Thoracic aorta (tissue), 2 donors: ENCODE measurements around the gene MAN2B2. TPM values are rescaled to one million over a fixed set of nuclear protein-coding genes. Genes with fewer than 3 reads are reported as not detected.
"Not testable (repeated sequence)": the region's sequence is repeated elsewhere in the genome, so short reads cannot be mapped to it uniquely, and the experiment has no call there.

Experiments
- ATAC-seq: fragments of 150-250 bp; one replicate; pipeline ENCODE4 v1.8.0; 2017; ENCODE audit warnings: low read depth; ENCODE audit not compliant: insufficient number of reproducible peaks, low FRiP score
- DNase-seq: peaks from one replicate; pipeline ENCODE4 v3.0.0-alpha.2; 2020; ENCODE audit warnings: low spot score
- H3K27ac ChIP-seq, 2 donors: fragments of 200-600 bp; sonication (generic); 1 replicate in 1 of 2; 2 replicates in 1 of 2; pipeline ENCODE4 v1.5.1; 2016; ENCODE audit warnings: mild to moderate bottlenecking in 2 of 2, moderate library complexity in 2 of 2
- H3K27me3 ChIP-seq: fragments of 200-600 bp; sonication (generic); replicated peaks from 2 replicates; pipeline ENCODE4 v1.6.0; 2016; ENCODE audit warnings: mild to moderate bottlenecking; ENCODE audit not compliant: insufficient read depth
- H3K36me3 ChIP-seq: fragments of 200-600 bp; sonication (generic); one replicate; pipeline ENCODE4 v1.5.1; 2016
- H3K4me1 ChIP-seq, 2 donors: fragments of 200-600 bp; sonication (generic); 1 replicate in 1 of 2; 2 replicates in 1 of 2; pipeline versions ENCODE4 v1.5.1 to v1.6.0; 2016; ENCODE audit warnings: low read depth in 2 of 2, mild to moderate bottlenecking in 1 of 2; ENCODE audit not compliant: control insufficient read depth in 1 of 2
- H3K4me3 ChIP-seq: fragments of 200-600 bp; sonication (generic); 2 replicates; pipeline ENCODE4 v1.5.1; 2016; ENCODE audit warnings: mild to moderate bottlenecking
- H3K9me3 ChIP-seq: fragments of 200-600 bp; sonication (generic); 2 replicates; pipeline ENCODE4 v1.5.1; 2016
- total RNA-seq, 2 donors: library from RNA; depleted of rRNA; stranded (reverse); fragments of >200 nt; gene quantifications; one replicate each; pipeline versions ENCODE4 v1.1.0 to v1.2.3, GENCODE V29; 2016
- TF ChIP-seq, protein P1 (sequence below): fragments of 200-600 bp; sonication (generic); IDR thresholded peaks from one replicate; pipeline ENCODE4 v1.5.1; 2019; ENCODE audit warnings: antibody characterized with exemption

Gene MAN2B2
- total RNA-seq, 2 donors from 2014 or later: 77.1 to 94.1 TPM

DNA sequence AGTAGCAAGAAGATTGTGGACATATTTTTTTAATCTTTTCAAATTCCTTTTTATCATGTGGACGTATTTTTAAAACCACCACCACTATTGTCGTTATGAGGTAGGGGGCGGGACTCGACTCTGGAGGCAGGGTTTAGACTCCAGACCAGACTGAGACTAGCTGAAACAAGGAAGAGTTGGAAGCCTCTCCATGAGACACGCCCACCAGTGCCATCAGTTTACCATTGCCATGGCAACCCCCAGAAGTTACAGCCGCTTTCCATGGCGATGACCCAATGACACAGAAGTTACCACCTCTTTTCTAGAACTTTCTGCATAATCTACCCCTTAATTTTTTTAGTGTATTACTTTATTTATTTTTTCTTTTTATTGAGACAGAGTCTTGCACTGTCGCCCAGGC is 74.2 kb downstream of the MAN2B2 start:
- ATAC-seq: no peak
- TF ChIP-seq, protein P1, sequence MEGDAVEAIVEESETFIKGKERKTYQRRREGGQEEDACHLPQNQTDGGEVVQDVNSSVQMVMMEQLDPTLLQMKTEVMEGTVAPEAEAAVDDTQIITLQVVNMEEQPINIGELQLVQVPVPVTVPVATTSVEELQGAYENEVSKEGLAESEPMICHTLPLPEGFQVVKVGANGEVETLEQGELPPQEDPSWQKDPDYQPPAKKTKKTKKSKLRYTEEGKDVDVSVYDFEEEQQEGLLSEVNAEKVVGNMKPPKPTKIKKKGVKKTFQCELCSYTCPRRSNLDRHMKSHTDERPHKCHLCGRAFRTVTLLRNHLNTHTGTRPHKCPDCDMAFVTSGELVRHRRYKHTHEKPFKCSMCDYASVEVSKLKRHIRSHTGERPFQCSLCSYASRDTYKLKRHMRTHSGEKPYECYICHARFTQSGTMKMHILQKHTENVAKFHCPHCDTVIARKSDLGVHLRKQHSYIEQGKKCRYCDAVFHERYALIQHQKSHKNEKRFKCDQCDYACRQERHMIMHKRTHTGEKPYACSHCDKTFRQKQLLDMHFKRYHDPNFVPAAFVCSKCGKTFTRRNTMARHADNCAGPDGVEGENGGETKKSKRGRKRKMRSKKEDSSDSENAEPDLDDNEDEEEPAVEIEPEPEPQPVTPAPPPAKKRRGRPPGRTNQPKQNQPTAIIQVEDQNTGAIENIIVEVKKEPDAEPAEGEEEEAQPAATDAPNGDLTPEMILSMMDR: no peak
- DNase-seq: no peak

DNA sequence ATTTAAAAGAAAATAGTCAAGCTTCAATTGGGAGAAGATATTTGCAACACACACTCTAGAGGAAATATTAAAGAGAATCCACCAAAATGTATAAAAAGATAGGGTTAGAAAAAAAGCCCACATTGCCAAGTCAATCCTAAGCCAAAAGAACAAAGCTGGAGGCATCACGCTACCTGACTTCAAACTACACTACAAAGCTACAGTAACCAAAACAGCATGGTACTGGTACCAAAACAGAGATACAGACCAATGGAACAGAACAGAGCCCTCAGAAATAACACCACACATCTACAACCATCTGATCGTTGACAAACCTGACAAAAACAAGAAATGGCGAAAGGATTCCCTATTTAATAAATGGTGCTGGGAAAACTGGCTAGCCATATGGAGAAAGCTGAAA is 79.2 kb downstream of the MAN2B2 start:
- H3K27ac ChIP-seq, H3K9me3 ChIP-seq, DNase-seq, H3K4me3 ChIP-seq, H3K4me1 ChIP-seq, H3K27me3 ChIP-seq, H3K36me3 ChIP-seq, ATAC-seq: not testable (repeated sequence)

More for the DNA sequence above, 74.2 kb downstream of the MAN2B2 start:
- Histone ChIP-seq H3K36me3 (no peaks in the 10 kb centered on the region), H3K27ac (no peak overlapping the region), H3K27me3 (no peaks in the 10 kb centered on the region), H3K9me3 (no peaks in the 10 kb centered on the region), H3K4me3 (no peak overlapping the region), H3K4me1 (no peaks in the 10 kb centered on the region)

GRCh38 chr4:6655291-6655690 is 80.3 kb downstream of the MAN2B2 start:
- H3K9me3 ChIP-seq, H3K4me3 ChIP-seq, H3K27me3 ChIP-seq, H3K36me3 ChIP-seq, H3K27ac ChIP-seq, ATAC-seq, DNase-seq: not testable (repeated sequence)
- H3K4me1 ChIP-seq: peaks cover 0 to 12% of the 10 kb centered on the region in 2 donors

GRCh38 chr4:6655924-6656323 is 80.9 kb downstream of the MAN2B2 start:
- DNase-seq (no peak), ATAC-seq (no peak)
- H3K27me3 ChIP-seq: no peaks in the 10 kb centered on the region
- H3K4me3 ChIP-seq: no peak overlapping the region
- no peaks in the 10 kb centered on the region for H3K36me3 ChIP-seq
- H3K4me1 ChIP-seq: peaks cover 0 to 12% of the 10 kb centered on the region in 2 donors
- H3K9me3 ChIP-seq: no peaks in the 10 kb centered on the region
- H3K27ac ChIP-seq: no peak overlapping the region
- TF ChIP-seq, protein P1: no peak

DNA sequence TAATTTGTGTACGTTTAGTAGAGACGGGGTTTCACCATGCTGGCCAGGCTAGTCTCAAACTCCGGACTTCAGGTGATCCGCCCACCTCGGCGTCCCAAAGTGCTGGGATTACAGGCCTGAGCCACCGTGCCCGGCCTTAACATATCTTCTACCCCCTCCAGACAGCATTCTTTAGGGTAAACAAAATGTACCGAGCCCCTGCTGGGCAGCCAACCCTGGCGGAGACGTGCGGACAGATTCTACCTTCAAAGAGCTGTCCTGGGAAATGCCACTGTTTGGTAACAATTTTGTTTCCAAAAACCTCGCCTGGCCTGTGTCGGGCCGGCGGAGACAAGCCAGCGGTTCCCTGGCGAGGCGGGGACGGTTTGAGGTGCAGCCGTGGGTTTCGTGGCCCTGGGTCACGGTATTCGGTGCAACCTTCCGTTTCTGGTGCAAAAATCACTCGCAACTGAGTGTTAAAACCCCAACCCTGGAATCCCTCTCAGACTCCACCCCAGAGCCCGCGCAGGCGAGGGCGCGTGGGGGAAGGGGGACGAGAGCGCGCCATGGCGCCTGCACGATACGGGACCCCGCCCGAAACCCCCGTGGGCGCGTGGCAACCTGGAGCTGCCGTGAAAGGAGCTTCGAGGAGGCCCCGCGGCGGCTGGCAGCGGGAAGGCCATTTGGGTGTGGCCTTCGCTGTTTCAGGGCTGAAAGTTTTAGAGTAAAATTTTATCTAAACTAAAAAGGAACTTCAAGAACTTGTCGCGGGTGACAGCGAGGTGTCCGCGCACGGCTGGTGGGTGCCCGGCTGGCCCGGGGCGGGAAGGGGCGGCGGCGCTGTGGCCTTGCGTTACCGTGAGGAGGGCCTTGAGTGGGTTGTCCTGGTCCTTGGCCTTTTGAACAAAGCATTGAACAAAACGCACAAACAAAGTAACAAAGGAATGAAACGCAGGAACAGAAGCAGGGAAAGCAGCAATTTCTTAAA is 82.5 kb downstream of the MAN2B2 start:
- Histone ChIP-seq H3K36me3 (no peaks in the 10 kb centered on the region), H3K27me3 (no peaks in the 10 kb centered on the region), H3K4me1 (peaks cover 0 to 12% of the 10 kb centered on the region in 2 donors), H3K27ac (peak overlapping the region in 1 of 2 donors; percentile 76), H3K9me3 (no peaks in the 10 kb centered on the region), H3K4me3 (no peak overlapping the region)
- ATAC-seq: no peak
- DNase-seq: no peak
- TF ChIP-seq, protein P1: no peak

DNA sequence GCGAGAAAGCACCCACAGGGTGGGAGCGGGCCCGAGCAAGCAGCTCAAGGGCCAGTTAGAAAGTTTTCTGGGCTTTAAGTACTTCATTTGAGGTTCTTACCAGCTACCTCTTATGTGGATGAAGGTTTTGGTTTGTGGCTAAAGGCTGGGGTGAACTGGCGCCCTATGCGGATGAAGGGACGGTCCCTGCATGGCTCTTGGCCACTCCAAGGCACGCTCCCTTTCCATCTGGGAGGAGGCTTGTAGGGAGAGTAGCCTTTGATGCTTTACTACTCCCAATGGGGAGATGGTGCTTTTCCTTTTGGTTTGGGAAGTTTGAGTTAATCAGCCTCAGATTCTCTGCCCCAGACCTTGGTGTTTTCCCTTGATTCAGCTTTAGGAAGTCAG is 83.2 kb downstream of the MAN2B2 start:
- H3K4me3 ChIP-seq: peak overlapping the region; percentile 75
- DNase-seq (no peak), ATAC-seq (no peak)
- no peaks in the 10 kb centered on the region for H3K9me3 ChIP-seq
- H3K27me3 ChIP-seq: no peaks in the 10 kb centered on the region
- no peaks in the 10 kb centered on the region for H3K36me3 ChIP-seq
- TF ChIP-seq, protein P1: no peak
- peaks cover 0 to 12% of the 10 kb centered on the region in 2 donors for H3K4me1 ChIP-seq
- peak overlapping the region; percentile 76 to 84 for H3K27ac ChIP-seq
